Measurements from ENCODE around the gene CCNJL.

Gene CCNJL

DNA sequence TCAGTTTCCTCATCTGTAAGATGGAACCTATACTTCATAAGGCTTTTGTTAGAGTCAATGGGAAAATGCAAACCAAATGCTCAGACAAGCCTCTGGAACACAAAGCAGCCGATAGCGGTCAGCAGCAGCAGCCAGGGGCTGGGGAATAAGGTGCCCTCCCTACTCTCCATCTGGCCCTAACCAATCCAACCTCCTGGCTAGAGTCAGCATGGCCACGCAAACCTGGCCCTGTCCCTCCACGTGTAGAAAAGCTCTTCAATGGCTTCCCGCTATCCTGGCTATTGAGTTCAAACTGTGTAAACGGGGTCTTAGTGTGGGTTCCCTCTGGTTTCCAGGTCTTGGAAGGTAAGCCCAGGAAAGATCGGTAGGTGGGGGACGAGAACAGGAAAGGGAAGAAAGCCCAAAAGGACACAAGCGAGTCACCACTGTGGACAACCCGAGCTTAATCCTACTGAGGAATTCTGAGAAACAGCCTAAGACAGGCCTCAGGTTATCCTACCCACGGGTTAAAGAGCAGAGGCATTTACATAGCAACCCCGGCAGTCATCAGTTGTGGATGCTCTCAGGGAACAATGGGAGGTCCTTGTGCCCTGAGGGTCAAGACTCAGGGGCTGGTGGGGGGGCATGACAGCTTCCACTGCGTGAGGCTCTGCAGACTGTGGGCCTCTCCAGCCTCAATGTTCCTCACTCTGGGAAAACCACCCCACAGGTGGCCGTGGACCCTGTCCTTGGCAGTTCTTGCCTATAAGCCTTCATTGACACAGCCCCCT, 52.2 kb downstream of the CCNJL start:
- POLR2A ChIA-PET = no interaction called here
- TF ChIP-seq TARDBP (IDR thresholded peaks at IDR 0.05) (no peak), FOXA1 (IDR thresholded peaks at IDR 0.05) (no peak), ELF4 (IDR thresholded peaks at IDR 0.05) (no peak), SUZ12 (IDR thresholded peaks at IDR 0.05) (no peak)
- CTCF ChIA-PET = interaction anchor here (0.6 kb wide), 1 partner anchor 238 kb away, joined by 3 read pairs; no protein-coding TSS in a partner anchor

DNA sequence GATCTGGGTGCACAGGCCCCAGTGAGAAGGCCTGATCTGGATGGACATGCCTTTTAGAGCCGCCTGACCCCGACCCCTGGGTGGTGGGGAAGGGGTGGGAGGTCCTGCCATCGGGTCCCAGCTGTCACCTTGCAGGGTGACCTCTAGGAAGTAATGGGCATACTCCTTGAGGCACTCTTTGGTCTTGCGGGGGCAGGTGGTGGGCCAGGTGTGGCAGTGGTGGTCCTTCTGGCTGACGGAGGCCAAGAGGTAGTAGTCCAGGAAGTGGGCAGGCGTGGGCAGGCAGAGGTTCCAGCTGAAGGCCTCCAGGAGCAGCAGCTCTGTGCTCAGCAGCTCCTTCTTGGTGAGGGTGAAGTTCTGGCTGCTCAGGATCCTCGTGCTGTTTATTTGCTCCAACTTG, 53.0 kb downstream of the CCNJL start:
- CTCF ChIA-PET = no interaction called here
- no peak for DNase-seq (ENCODE audit: extremely low spot score)
- POLR2A ChIA-PET = no interaction called here
- TF ChIP-seq SUZ12 (IDR thresholded peaks at IDR 0.05) = no peak
- TF ChIP-seq FOXM1 (IDR thresholded peaks at IDR 0.05; ENCODE audit: borderline replicate concordance) = no peak
- no peak for TF ChIP-seq ARNT (IDR thresholded peaks at IDR 0.05)
- no peak for TF ChIP-seq BHLHE40 (IDR thresholded peaks at IDR 0.05; ENCODE audit: borderline replicate concordance)
- no peak for TF ChIP-seq FOXK2 (IDR thresholded peaks at IDR 0.05)
- no peak for TF ChIP-seq PKNOX1 (IDR thresholded peaks at IDR 0.05)
- TF ChIP-seq SP1 (IDR thresholded peaks at IDR 0.05) = no peak
- TF ChIP-seq NFRKB (IDR thresholded peaks at IDR 0.05) = no peak
- TF ChIP-seq ELF4 (IDR thresholded peaks at IDR 0.05) = no peak
- TF ChIP-seq ZNF384 (IDR thresholded peaks at IDR 0.05) = no peak
- no peak for TF ChIP-seq TARDBP (IDR thresholded peaks at IDR 0.05)
- TF ChIP-seq L3MBTL2 (conservative IDR thresholded peaks at IDR 0.05) = no peak
- TF ChIP-seq HDGF (IDR thresholded peaks at IDR 0.05; ENCODE audit: borderline replicate concordance) = no peak
- no peak for TF ChIP-seq CTBP1 (IDR thresholded peaks at IDR 0.05; ENCODE audit: borderline replicate concordance)
- no peak for TF ChIP-seq FOXA1 (IDR thresholded peaks at IDR 0.05)
- no peak for TF ChIP-seq LEF1 (IDR thresholded peaks at IDR 0.05; ENCODE audit: borderline replicate concordance)

More for the DNA sequence above, 52.2 kb downstream of the CCNJL start:
- no peak for DNase-seq (ENCODE audit: extremely low spot score)

GRCh38 chr5:160254706-160255105, 57.7 kb downstream of the CCNJL start:
- ChIA-PET CTCF (no interaction called here), POLR2A (no interaction called here)
- DNase-seq (ENCODE audit: extremely low spot score) = no peak
- TF ChIP-seq FOXM1 (IDR thresholded peaks at IDR 0.05; ENCODE audit: borderline replicate concordance) (no peak), BHLHE40 (IDR thresholded peaks at IDR 0.05; ENCODE audit: borderline replicate concordance) (no peak), L3MBTL2 (conservative IDR thresholded peaks at IDR 0.05) (no peak), SP1 (IDR thresholded peaks at IDR 0.05) (no peak), HDGF (IDR thresholded peaks at IDR 0.05; ENCODE audit: borderline replicate concordance) (no peak), SUZ12 (IDR thresholded peaks at IDR 0.05) (no peak), ARNT (IDR thresholded peaks at IDR 0.05) (no peak), CTBP1 (IDR thresholded peaks at IDR 0.05; ENCODE audit: borderline replicate concordance) (no peak)

- CTCF ChIA-PET = no interaction called here
- POLR2A ChIA-PET = no interaction called here
- TF ChIP-seq FOXM1 (IDR thresholded peaks at IDR 0.05; ENCODE audit: borderline replicate concordance) (no peak), LEF1 (IDR thresholded peaks at IDR 0.05; ENCODE audit: borderline replicate concordance) (no peak), HDGF (IDR thresholded peaks at IDR 0.05; ENCODE audit: borderline replicate concordance) (no peak), TARDBP (IDR thresholded peaks at IDR 0.05) (no peak), SP1 (IDR thresholded peaks at IDR 0.05) (no peak), L3MBTL2 (conservative IDR thresholded peaks at IDR 0.05) (no peak), ELF4 (IDR thresholded peaks at IDR 0.05) (no peak), BHLHE40 (IDR thresholded peaks at IDR 0.05; ENCODE audit: borderline replicate concordance) (no peak), FOXA1 (IDR thresholded peaks at IDR 0.05) (no peak), NFRKB (IDR thresholded peaks at IDR 0.05) (no peak), SUZ12 (IDR thresholded peaks at IDR 0.05) (no peak), ZNF384 (IDR thresholded peaks at IDR 0.05) (no peak)
- no peak for DNase-seq (ENCODE audit: extremely low spot score)
Observed at GRCh38 chr5:160253441-160253840, 58.9 kb downstream of the CCNJL start.

GRCh38 chr5:160252916-160253315, 59.4 kb downstream of the CCNJL start:
- DNase-seq (ENCODE audit: extremely low spot score) = no peak
- no peak for TF ChIP-seq TARDBP (IDR thresholded peaks at IDR 0.05)
- no peak for TF ChIP-seq CTBP1 (IDR thresholded peaks at IDR 0.05; ENCODE audit: borderline replicate concordance)
- TF ChIP-seq L3MBTL2 (conservative IDR thresholded peaks at IDR 0.05) = no peak
- no peak for TF ChIP-seq HDGF (IDR thresholded peaks at IDR 0.05; ENCODE audit: borderline replicate concordance)
- no peak for TF ChIP-seq SP1 (IDR thresholded peaks at IDR 0.05)
- POLR2A ChIA-PET = no interaction called here
- CTCF ChIA-PET = no interaction called here

DNA sequence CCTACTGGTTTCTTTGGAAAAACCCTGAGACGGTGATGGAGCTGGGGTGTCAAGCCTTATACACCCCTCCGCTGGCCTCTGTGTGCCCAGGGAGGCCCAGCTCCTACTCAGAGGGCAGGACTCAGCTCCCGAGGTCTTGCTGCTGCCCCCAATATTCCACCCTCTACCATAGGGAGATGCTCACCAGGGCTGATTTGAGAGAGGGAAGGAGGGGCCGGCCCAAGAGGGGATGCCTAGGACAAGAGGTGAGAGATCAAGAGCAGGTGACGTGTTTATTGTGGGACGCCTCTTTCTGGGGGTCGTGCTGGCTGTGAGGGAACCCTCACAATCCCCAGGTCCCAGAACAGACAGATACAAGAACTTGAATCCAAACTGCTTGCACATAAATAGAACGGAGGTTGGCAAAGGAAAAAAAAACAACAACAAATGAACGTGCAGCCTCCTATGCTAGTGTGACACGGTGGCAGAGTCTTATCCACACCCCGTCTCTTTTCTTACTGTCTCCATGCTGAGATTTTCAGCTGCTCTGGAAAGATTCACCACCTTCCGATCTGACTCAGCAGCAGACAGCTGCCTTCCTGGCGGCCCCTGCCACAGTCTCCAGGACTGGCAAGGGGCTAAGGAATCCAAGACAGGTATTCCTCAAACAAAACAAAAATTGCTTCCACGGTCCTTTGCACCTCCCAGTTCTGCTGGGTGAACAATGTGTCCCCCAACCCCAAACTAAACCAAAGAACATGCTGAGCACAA, 60.8 kb downstream of the CCNJL start:
- TF ChIP-seq ZNF384 (IDR thresholded peaks at IDR 0.05) = no peak
- TF ChIP-seq ELF4 (IDR thresholded peaks at IDR 0.05) = no peak
- no peak for TF ChIP-seq NFRKB (IDR thresholded peaks at IDR 0.05)
- TF ChIP-seq SUZ12 (IDR thresholded peaks at IDR 0.05) = no peak
- TF ChIP-seq CTBP1 (IDR thresholded peaks at IDR 0.05; ENCODE audit: borderline replicate concordance) = no peak
- no peak for TF ChIP-seq ARNT (IDR thresholded peaks at IDR 0.05)
- no peak for TF ChIP-seq SP1 (IDR thresholded peaks at IDR 0.05)
- TF ChIP-seq PKNOX1 (IDR thresholded peaks at IDR 0.05) = no peak
- TF ChIP-seq FOXA1 (IDR thresholded peaks at IDR 0.05) = no peak
- no peak for TF ChIP-seq FOXM1 (IDR thresholded peaks at IDR 0.05; ENCODE audit: borderline replicate concordance)
- no peak for TF ChIP-seq FOXK2 (IDR thresholded peaks at IDR 0.05)
- TF ChIP-seq BHLHE40 (IDR thresholded peaks at IDR 0.05; ENCODE audit: borderline replicate concordance) = no peak
- TF ChIP-seq LEF1 (IDR thresholded peaks at IDR 0.05; ENCODE audit: borderline replicate concordance) = no peak
- no peak for TF ChIP-seq TARDBP (IDR thresholded peaks at IDR 0.05)
- no peak for TF ChIP-seq HDGF (IDR thresholded peaks at IDR 0.05; ENCODE audit: borderline replicate concordance)
- no peak for DNase-seq (ENCODE audit: extremely low spot score)
- POLR2A ChIA-PET = no interaction called here
- CTCF ChIA-PET = no interaction called here

Measured in HEK293T (cell line).